H9 (cell line): ENCODE results near the gene CEBPZ. TPM values are rescaled to one million over a fixed set of nuclear protein-coding genes. Genes with fewer than 3 reads are reported as not detected.

ENCODE experiments used
- DNase-seq: peaks from one replicate; pipeline ENCODE4 v3.0.0-alpha.2; 2017
- H2AFZ ChIP-seq: one replicate; pipeline ENCODE4 v1.6.1; 2013; ENCODE audit warnings: mild to moderate bottlenecking, low read length, control low read depth, moderate library complexity
- H2AK5ac ChIP-seq: 2 replicates; pipeline ENCODE4 v1.6.1; 2013; ENCODE audit warnings: low read length, control low read depth, mixed read lengths; ENCODE audit not compliant: insufficient read length
- H2BK120ac ChIP-seq: one replicate; pipeline ENCODE4 v1.6.1; 2013; ENCODE audit warnings: low read depth, mild to moderate bottlenecking, low read length, control low read depth, inconsistent platforms; ENCODE audit not compliant: poor library complexity, severe bottlenecking
- H2BK12ac ChIP-seq: 2 replicates; pipeline ENCODE4 v1.6.1; 2013; ENCODE audit warnings: low read length, control low read depth, mixed read lengths, low read depth; ENCODE audit not compliant: insufficient read length
- H2BK15ac ChIP-seq: 2 replicates; pipeline ENCODE4 v1.6.1; 2013; ENCODE audit warnings: low read depth, low read length, control low read depth
- H2BK20ac ChIP-seq: one replicate; pipeline ENCODE4 v1.6.1; 2013; ENCODE audit warnings: low read depth, mild to moderate bottlenecking, low read length, control low read depth, inconsistent platforms; ENCODE audit not compliant: poor library complexity, severe bottlenecking
- H2BK5ac ChIP-seq: 2 replicates; pipeline ENCODE4 v1.6.1; 2013; ENCODE audit warnings: low read length, control low read depth, mixed read lengths; ENCODE audit not compliant: insufficient read length
- H3K14ac ChIP-seq: 2 replicates; pipeline ENCODE4 v1.6.1; 2013; ENCODE audit warnings: low read length, control low read depth; ENCODE audit not compliant: insufficient read depth
- H3K18ac ChIP-seq: 2 replicates; pipeline ENCODE4 v1.6.1; 2013; ENCODE audit warnings: low read depth, mild to moderate bottlenecking, mixed read lengths, low read length, control low read depth; ENCODE audit not compliant: insufficient read length
- H3K23ac ChIP-seq: 2 replicates; pipeline ENCODE4 v1.6.1; 2013; ENCODE audit warnings: low read length, control low read depth, mixed read lengths, low read depth; ENCODE audit not compliant: insufficient read length
- H3K23me2 ChIP-seq: 2 replicates; pipeline ENCODE4 v1.6.1; 2013; ENCODE audit warnings: low read depth, mild to moderate bottlenecking, mixed read lengths, low read length, control low read depth; ENCODE audit not compliant: insufficient read length, poor library complexity, severe bottlenecking
- H3K27ac ChIP-seq: 2 replicates; pipeline ENCODE4 v1.5.1; 2013; ENCODE audit warnings: low read length, control low read depth, mixed read lengths, low read depth; ENCODE audit not compliant: insufficient read length
- H3K27me3 ChIP-seq: 2 replicates; pipeline ENCODE4 v1.6.1; 2013; ENCODE audit warnings: low read length, control low read depth, inconsistent platforms; ENCODE audit not compliant: insufficient read depth
- H3K4ac ChIP-seq: 2 replicates; pipeline ENCODE4 v1.6.1; 2013; ENCODE audit warnings: low read depth, mild to moderate bottlenecking, control low read depth, inconsistent platforms, low read length, moderate library complexity
- H3K4me1 ChIP-seq: 2 replicates; pipeline ENCODE4 v1.6.1; 2013; ENCODE audit warnings: low read length, control low read depth, inconsistent platforms; ENCODE audit not compliant: insufficient read depth
- H3K4me2 ChIP-seq: 2 replicates; pipeline ENCODE4 v1.6.1; 2013; ENCODE audit warnings: low read length, control low read depth, mixed read lengths; ENCODE audit not compliant: insufficient read length, insufficient read depth
- H3K56ac ChIP-seq: 2 replicates; pipeline ENCODE4 v1.6.1; 2013; ENCODE audit warnings: low read depth, mild to moderate bottlenecking, mixed read lengths, low read length, control low read depth; ENCODE audit not compliant: insufficient read length
- H3K79me1 ChIP-seq: 2 replicates; pipeline ENCODE4 v1.6.1; 2013; ENCODE audit warnings: low read depth, mild to moderate bottlenecking, moderate library complexity, low read length, control low read depth, inconsistent platforms; ENCODE audit not compliant: insufficient read depth, poor library complexity, severe bottlenecking
- H3K79me2 ChIP-seq: 2 replicates; pipeline ENCODE4 v1.6.1; 2013; ENCODE audit warnings: low read length, control low read depth, inconsistent platforms; ENCODE audit not compliant: insufficient read depth
- H3K9ac ChIP-seq: 2 replicates; pipeline ENCODE4 v1.6.1; 2013; ENCODE audit warnings: low read length, control low read depth, mixed read lengths; ENCODE audit not compliant: insufficient read length; ENCODE audit errors: extremely low read depth
- H3K9me3 ChIP-seq: one replicate; pipeline ENCODE4 v1.6.1; 2013; ENCODE audit warnings: low read depth, low read length, inconsistent platforms; ENCODE audit not compliant: control insufficient read depth
- H3T11ph ChIP-seq: one replicate; pipeline ENCODE4 v1.6.1; 2013; ENCODE audit warnings: mild to moderate bottlenecking, low read length, control low read depth, inconsistent platforms
- H4K20me1 ChIP-seq: one replicate; pipeline ENCODE4 v1.6.1; 2013; ENCODE audit not compliant: control insufficient read depth, insufficient read length, insufficient read depth
- H4K5ac ChIP-seq: 2 replicates; pipeline ENCODE4 v1.6.1; 2013; ENCODE audit warnings: low read depth, mild to moderate bottlenecking, mixed read lengths, low read length, control low read depth; ENCODE audit not compliant: insufficient read length
- H4K8ac ChIP-seq: replicated peaks from 2 replicates; pipeline ENCODE4 v1.6.1; 2013; ENCODE audit warnings: low read length, control low read depth, mixed read lengths, low read depth; ENCODE audit not compliant: insufficient read length
- H4K91ac ChIP-seq: 2 replicates; pipeline ENCODE4 v1.6.1; 2013; ENCODE audit warnings: low read depth, mild to moderate bottlenecking, moderate library complexity, mixed read lengths, low read length, control low read depth; ENCODE audit not compliant: insufficient read length
- H3K27ac Mint-ChIP-seq, 3 experiments: 2 replicates in 2 of 3; 3 replicates in 1 of 3; pipeline ENCODE4 v1.8.0; 2020 to 2021; ENCODE audit warnings: mixed read lengths in 3 of 3, mild to moderate bottlenecking in 1 of 3, moderate library complexity in 1 of 3
- H3K27me3 Mint-ChIP-seq: 2 replicates; pipeline ENCODE4 v1.8.0; 2021; ENCODE audit warnings: low read depth, mild to moderate bottlenecking, moderate library complexity, mixed read lengths
- H3K36me3 Mint-ChIP-seq, 3 experiments: 2 replicates in 2 of 3; 3 replicates in 1 of 3; pipeline ENCODE4 v1.8.0; 2020 to 2021; ENCODE audit warnings: low read depth in 3 of 3, mixed read lengths in 3 of 3; ENCODE audit not compliant: insufficient read depth in 1 of 3
- H3K4me1 Mint-ChIP-seq, 2 experiments: 2 replicates each; pipeline ENCODE4 v1.8.0; 2020; ENCODE audit warnings: mixed read lengths in 2 of 2
- H3K4me3 Mint-ChIP-seq, 2 experiments: 2 replicates in 1 of 2; 3 replicates in 1 of 2; pipeline ENCODE4 v1.8.0; 2020 to 2021; ENCODE audit warnings: mild to moderate bottlenecking in 2 of 2, mixed read lengths in 2 of 2, moderate library complexity in 1 of 2
- H3K9me3 Mint-ChIP-seq, 2 experiments: 2 replicates in 1 of 2; 3 replicates in 1 of 2; pipeline ENCODE4 v1.8.0; 2020; ENCODE audit warnings: mild to moderate bottlenecking in 2 of 2, mixed read lengths in 2 of 2, moderate library complexity in 1 of 2
- WGBS: extraction: QIAGEN DNeasy Blood & Tissue Kit; methylation state at CpG from one replicate; pipeline ENCODE4 v1.1.7; 2013; ENCODE audit warnings: missing lambda C conversion rate, low lambda C conversion rate, mixed read lengths; ENCODE audit not compliant: insufficient read length; ENCODE audit errors: extremely low coverage; 5-methylcytosine and 5-hydroxymethylcytosine counted together
- total RNA-seq: library from RNA; stranded (reverse); gene quantifications from 2 replicates; pipeline ENCODE4 v1.2.1, GENCODE V29; 2021
- TF ChIP-seq, protein P1 (sequence below): fragments of 200-600 bp; sonication (generic); conservative IDR thresholded peaks from 3 replicates; pipeline ENCODE4 v1.8.0; 2021; ENCODE audit warnings: antibody characterized with exemption, mild to moderate bottlenecking

CEBPZ gene
- total RNA-seq, 1 experiment from 2014 or later: 281 TPM

DNA sequence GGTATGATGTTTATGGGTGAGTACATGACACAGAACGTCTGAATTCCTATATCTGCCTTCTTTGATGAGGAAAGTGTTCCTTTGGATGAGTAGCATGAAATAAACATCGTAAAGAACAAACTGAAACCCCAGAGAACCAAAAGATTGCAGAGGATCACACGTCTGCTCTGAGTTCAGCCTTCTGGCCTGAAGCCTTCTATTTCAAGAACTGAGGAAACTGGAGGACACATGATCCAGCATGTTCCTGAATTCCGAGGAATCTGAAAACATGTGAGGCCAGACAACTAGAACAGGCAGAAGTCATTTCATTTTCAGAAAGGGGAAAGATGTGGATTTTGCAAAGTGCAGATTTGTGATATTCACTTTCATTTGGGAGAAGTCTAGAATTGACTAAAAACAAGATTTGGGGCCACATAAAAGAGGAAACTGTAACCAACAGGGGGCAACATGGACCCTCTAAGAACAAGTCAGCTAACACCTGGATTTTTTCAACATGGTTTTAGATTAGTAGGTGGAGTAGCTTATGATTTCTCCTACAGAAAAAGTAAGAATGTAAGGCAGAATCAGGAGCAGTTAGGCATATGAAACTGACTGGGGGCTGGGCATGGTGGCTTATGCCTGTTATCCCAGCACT lies 51.3 kb downstream of the CEBPZ start:
- no peak overlapping the region for H4K5ac ChIP-seq
- H3K27me3 ChIP-seq: no peaks in the 10 kb centered on the region
- H4K91ac ChIP-seq: no peak overlapping the region
- no peaks in the 10 kb centered on the region for H3K27me3 Mint-ChIP-seq
- no peak for DNase-seq
- H2BK120ac ChIP-seq: no peak overlapping the region
- no peaks in the 10 kb centered on the region for H3K23me2 ChIP-seq
- H2BK20ac ChIP-seq: no peak overlapping the region
- no peaks in the 10 kb centered on the region for H3K9me3 ChIP-seq
- no peaks in the 10 kb centered on the region for H3K9me3 Mint-ChIP-seq
- no peaks in the 10 kb centered on the region for H3K4me1 ChIP-seq
- H3K18ac ChIP-seq: no peak overlapping the region
- no peak overlapping the region for H3K4ac ChIP-seq
- H3K36me3 Mint-ChIP-seq: no peaks in the 10 kb centered on the region
- H3K79me1 ChIP-seq: no peaks in the 10 kb centered on the region
- H3K27ac Mint-ChIP-seq: peak overlapping the region; percentile 2 to 88 (median 34); a peak in 6 of 7 replicates
- no peak overlapping the region for H4K8ac ChIP-seq
- H3T11ph ChIP-seq: no peak overlapping the region
- H3K27ac ChIP-seq: no peak overlapping the region
- no peak overlapping the region for H2BK12ac ChIP-seq
- TF ChIP-seq, protein P1, sequence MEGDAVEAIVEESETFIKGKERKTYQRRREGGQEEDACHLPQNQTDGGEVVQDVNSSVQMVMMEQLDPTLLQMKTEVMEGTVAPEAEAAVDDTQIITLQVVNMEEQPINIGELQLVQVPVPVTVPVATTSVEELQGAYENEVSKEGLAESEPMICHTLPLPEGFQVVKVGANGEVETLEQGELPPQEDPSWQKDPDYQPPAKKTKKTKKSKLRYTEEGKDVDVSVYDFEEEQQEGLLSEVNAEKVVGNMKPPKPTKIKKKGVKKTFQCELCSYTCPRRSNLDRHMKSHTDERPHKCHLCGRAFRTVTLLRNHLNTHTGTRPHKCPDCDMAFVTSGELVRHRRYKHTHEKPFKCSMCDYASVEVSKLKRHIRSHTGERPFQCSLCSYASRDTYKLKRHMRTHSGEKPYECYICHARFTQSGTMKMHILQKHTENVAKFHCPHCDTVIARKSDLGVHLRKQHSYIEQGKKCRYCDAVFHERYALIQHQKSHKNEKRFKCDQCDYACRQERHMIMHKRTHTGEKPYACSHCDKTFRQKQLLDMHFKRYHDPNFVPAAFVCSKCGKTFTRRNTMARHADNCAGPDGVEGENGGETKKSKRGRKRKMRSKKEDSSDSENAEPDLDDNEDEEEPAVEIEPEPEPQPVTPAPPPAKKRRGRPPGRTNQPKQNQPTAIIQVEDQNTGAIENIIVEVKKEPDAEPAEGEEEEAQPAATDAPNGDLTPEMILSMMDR: peak; percentile 56; the same call in 2 of the 3 replicates
- H3K9ac ChIP-seq: no peak overlapping the region
- H2AFZ ChIP-seq: peak overlapping the region; percentile 88
- no peak overlapping the region for H3K4me3 Mint-ChIP-seq
- H3K79me2 ChIP-seq: no peaks in the 10 kb centered on the region
- no CpG with 5 or more reads among the region's 4 CpGs for WGBS
- no peak overlapping the region for H2BK15ac ChIP-seq
- H4K20me1 ChIP-seq: no peaks in the 10 kb centered on the region
- H3K4me1 Mint-ChIP-seq: peaks cover 25 to 29% of the 10 kb centered on the region in 2 experiments
- H3K4me2 ChIP-seq: no peak overlapping the region
- no peak overlapping the region for H2AK5ac ChIP-seq
- no peak overlapping the region for H3K23ac ChIP-seq
- no peak overlapping the region for H2BK5ac ChIP-seq
- no peak overlapping the region for H3K14ac ChIP-seq
- no peak overlapping the region for H3K56ac ChIP-seq
